SU-DHL-6 (cell line): ENCODE measurements around the gene SPON2.

Experiments used
- H2AFZ ChIP-seq: fragments of 200-600 bp; sonication (generic); 2 replicates; pipeline ENCODE4 v1.6.1; 2014; ENCODE audit warnings: low read depth, mild to moderate bottlenecking, moderate library complexity, mixed read lengths, antibody characterized with exemption, low read length; ENCODE audit not compliant: severe bottlenecking
- H3F3A ChIP-seq: fragments of 200-600 bp; shearing (Covaris generic); 2 replicates; pipeline ENCODE4 v1.6.0; 2016; ENCODE audit warnings: antibody characterized with exemption, mild to moderate bottlenecking; ENCODE audit not compliant: insufficient read depth
- H3K27ac ChIP-seq: fragments of 200-600 bp; sonication (generic); 2 replicates; pipeline ENCODE4 v1.5.1; 2016; ENCODE audit warnings: low read depth, mild to moderate bottlenecking, low read length, moderate library complexity, mixed read lengths
- H3K27me3 ChIP-seq: fragments of 200-600 bp; sonication (generic), shearing (Covaris generic); 2 replicates; pipeline ENCODE4 v1.6.0; 2014; ENCODE audit warnings: mild to moderate bottlenecking, low read length
- H3K36me3 ChIP-seq: fragments of 200-600 bp; sonication (generic); 2 replicates; pipeline ENCODE4 v1.6.1; 2014; ENCODE audit warnings: mild to moderate bottlenecking, low read length, mixed read lengths
- H3K4me2 ChIP-seq: fragments of 300-600, 200-600 bp; shearing (Covaris generic), sonication (generic); 2 replicates; pipeline ENCODE4 v1.6.0; 2014; ENCODE audit warnings: low read length, low read depth, mild to moderate bottlenecking; ENCODE audit not compliant: poor library complexity, severe bottlenecking
- H3K4me3 ChIP-seq: fragments of 200-600 bp; sonication (generic); 2 replicates; pipeline ENCODE4 v1.5.1; 2014; ENCODE audit warnings: antibody characterized with exemption, low read length, mild to moderate bottlenecking, mixed read lengths; ENCODE audit not compliant: insufficient read depth, poor library complexity, severe bottlenecking
- H3K79me2 ChIP-seq: fragments of 200-600 bp; sonication (generic); 2 replicates; pipeline ENCODE4 v1.6.1; 2014; ENCODE audit warnings: mild to moderate bottlenecking, low read length, moderate library complexity; ENCODE audit not compliant: insufficient read depth
- H3K9ac ChIP-seq: fragments of 200-600 bp; sonication (generic); 2 replicates; pipeline ENCODE4 v1.7.0; 2014; ENCODE audit warnings: mild to moderate bottlenecking, low read length
- H3K9me2 ChIP-seq: fragments of 200-600 bp; sonication (generic); replicated peaks from 2 replicates; pipeline ENCODE4 v1.6.1; 2014; ENCODE audit warnings: low read length; ENCODE audit not compliant: insufficient read depth
- H3K9me3 ChIP-seq: fragments of 200-600 bp; sonication (generic); 2 replicates; pipeline ENCODE4 v1.6.1; 2014; ENCODE audit warnings: low read length, mixed read lengths; ENCODE audit not compliant: insufficient read depth
- H4K20me1 ChIP-seq: fragments of 200-600 bp; sonication (generic); 2 replicates; pipeline ENCODE4 v1.6.1; 2014; ENCODE audit warnings: low read depth, mild to moderate bottlenecking, antibody characterized with exemption, low read length, moderate library complexity, mixed read lengths
- EZH2phosphoT487 ChIP-seq: fragments of 200-600 bp; sonication (generic), shearing (Covaris generic); conservative IDR thresholded peaks from 2 replicates; pipeline ENCODE4 v1.6.1; 2018; ENCODE audit warnings: mild to moderate bottlenecking, antibody characterized with exemption, low read length, moderate library complexity, mixed read lengths
- TF ChIP-seq, protein P1 (sequence below): fragments of 200-600 bp; sonication (generic); IDR thresholded peaks from one replicate; pipeline ENCODE4 v1.5.1; 2017; ENCODE audit warnings: antibody characterized with exemption, mild to moderate bottlenecking, low read length, moderate library complexity; ENCODE audit not compliant: insufficient read depth, poor library complexity, severe bottlenecking

SPON2 gene

DNA sequence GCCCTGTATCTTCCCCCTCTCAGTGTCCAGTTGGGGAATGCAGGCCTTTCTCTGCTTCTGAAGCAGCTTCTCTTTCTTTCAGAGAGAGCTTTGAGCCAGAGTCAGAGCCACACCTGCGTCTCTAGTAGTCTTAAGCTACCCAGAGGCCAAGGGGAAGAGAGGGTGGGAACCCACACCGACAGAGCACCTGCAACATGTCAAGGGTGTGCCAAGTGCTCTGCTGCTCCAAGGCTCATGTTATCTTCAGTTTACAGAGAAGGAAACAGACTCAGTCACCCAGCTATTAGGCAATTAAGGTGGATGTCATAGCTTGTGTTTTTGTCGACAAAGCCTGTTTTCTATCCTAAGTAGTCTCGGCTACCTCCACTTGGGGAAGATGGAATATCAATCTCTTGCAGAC is 36.3 kb downstream of the SPON2 start:
- Histone ChIP-seq H3K9ac (no peak overlapping the region), H3K27me3 (no peaks in the 10 kb centered on the region), H3K36me3 (no peaks in the 10 kb centered on the region), H4K20me1 (no peaks in the 10 kb centered on the region), H3K9me2 (no peaks in the 10 kb centered on the region), H3K9me3 (no peaks in the 10 kb centered on the region), H3F3A (no peaks in the 10 kb centered on the region), H3K4me3 (no peak overlapping the region), H3K79me2 (no peaks in the 10 kb centered on the region), H3K4me2 (no peak overlapping the region), H2AFZ (no peak overlapping the region), H3K27ac (no peak overlapping the region)
- TF ChIP-seq, protein P1, sequence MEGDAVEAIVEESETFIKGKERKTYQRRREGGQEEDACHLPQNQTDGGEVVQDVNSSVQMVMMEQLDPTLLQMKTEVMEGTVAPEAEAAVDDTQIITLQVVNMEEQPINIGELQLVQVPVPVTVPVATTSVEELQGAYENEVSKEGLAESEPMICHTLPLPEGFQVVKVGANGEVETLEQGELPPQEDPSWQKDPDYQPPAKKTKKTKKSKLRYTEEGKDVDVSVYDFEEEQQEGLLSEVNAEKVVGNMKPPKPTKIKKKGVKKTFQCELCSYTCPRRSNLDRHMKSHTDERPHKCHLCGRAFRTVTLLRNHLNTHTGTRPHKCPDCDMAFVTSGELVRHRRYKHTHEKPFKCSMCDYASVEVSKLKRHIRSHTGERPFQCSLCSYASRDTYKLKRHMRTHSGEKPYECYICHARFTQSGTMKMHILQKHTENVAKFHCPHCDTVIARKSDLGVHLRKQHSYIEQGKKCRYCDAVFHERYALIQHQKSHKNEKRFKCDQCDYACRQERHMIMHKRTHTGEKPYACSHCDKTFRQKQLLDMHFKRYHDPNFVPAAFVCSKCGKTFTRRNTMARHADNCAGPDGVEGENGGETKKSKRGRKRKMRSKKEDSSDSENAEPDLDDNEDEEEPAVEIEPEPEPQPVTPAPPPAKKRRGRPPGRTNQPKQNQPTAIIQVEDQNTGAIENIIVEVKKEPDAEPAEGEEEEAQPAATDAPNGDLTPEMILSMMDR = no peak
- TF ChIP-seq EZH2phosphoT487 = no peak

DNA sequence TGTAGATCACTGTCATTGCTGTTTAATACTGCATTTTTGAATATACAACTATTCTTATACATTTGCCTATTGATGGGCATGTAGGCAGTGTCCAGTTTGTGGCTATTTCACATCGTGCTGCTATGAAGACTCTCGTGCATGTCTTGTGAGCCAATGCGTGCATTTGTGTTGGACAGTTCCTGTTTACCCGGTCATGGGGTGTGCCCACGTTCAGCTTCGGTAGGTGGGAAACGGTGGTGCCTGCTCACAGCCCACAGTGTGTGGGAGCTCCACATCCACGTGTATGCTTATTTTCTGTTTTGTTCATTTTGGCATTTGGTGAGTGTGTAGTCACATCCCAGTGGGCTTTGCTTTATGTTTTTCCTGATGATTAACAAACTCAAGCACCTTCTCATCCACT is 39.4 kb downstream of the SPON2 start:
- H3K27me3 ChIP-seq = no peaks in the 10 kb centered on the region
- no peak overlapping the region for H3K4me2 ChIP-seq
- no peak overlapping the region for H3K9ac ChIP-seq
- H3K4me3 ChIP-seq = no peak overlapping the region
- no peaks in the 10 kb centered on the region for H3K9me3 ChIP-seq
- H3K27ac ChIP-seq = no peak overlapping the region
- H3K36me3 ChIP-seq = no peaks in the 10 kb centered on the region
- no peaks in the 10 kb centered on the region for H4K20me1 ChIP-seq
- H3K9me2 ChIP-seq = no peaks in the 10 kb centered on the region
- no peaks in the 10 kb centered on the region for H3K79me2 ChIP-seq
- H3F3A ChIP-seq = no peaks in the 10 kb centered on the region
- TF ChIP-seq, protein P1 = no peak
- TF ChIP-seq EZH2phosphoT487 = no peak
- H2AFZ ChIP-seq = no peak overlapping the region

DNA sequence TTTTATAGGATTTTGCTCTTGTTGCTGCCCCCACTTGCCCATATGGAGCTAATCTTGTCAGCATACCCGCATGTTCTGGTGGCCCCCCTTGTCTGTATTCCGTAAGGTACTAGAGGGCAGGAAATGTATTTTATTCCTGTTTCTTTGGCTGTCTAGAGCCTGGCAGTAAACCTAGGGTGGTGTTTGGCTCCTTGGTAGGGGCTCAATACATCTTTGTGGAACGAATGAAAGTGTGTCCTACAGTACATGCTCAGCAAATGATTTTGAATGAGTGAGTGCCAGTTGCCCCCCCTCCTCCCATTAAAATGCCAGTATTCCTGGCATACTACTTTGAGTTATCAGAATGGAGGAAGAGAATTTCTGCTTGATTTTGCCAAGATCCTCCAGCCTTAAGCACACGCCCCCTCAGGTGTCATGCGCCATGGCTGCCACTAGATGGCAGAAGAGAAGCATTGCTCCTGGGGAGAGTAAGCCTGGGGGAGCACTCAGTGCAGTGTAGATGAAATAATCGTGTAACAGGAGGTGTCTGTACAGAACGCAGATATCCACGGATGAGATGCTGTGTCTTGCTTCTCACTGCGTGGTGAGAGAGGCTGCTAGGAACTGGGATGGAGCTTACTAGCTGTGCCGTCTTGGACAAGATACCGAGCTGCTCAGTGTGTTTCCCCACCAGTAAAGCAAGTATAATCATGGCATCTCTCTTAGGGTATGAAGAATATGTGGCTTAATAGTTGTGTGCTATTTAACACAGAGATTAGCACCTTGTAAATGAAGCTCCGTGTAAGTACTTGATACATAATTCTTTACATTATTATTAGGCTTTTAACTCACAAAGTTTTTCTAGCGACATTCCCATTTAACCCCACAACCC is 41.8 kb downstream of the SPON2 start:
- no peaks in the 10 kb centered on the region for H3K79me2 ChIP-seq
- H3K9me3 ChIP-seq = no peaks in the 10 kb centered on the region
- no peak overlapping the region for H3K9ac ChIP-seq
- H3K27ac ChIP-seq = no peak overlapping the region
- H4K20me1 ChIP-seq = no peaks in the 10 kb centered on the region
- H3K9me2 ChIP-seq = no peaks in the 10 kb centered on the region
- H3K4me3 ChIP-seq = no peak overlapping the region
- no peak for TF ChIP-seq EZH2phosphoT487
- TF ChIP-seq, protein P1 = peak; percentile 98
- no peaks in the 10 kb centered on the region for H3K36me3 ChIP-seq
- peak overlapping the region; percentile 19 for H2AFZ ChIP-seq
- no peaks in the 10 kb centered on the region for H3F3A ChIP-seq
- H3K4me2 ChIP-seq = no peak overlapping the region
- H3K27me3 ChIP-seq = no peaks in the 10 kb centered on the region
